ENCODE results near the gene ENO3. TPM values are rescaled to one million over a fixed set of nuclear protein-coding genes. Genes with fewer than 3 reads are reported as not detected.

Gene ENO3
- total and polyA plus RNA-seq, 10 of the 15 experiments (the other 5 are each of a cell fraction or from before 2014, with no cell fraction given), result 6.8 to 28.4 (median 17.0) TPM

GRCh38 chr17:4966844-4967538 lies 16.1 kb downstream of the ENO3 start:
- RAD21 ChIA-PET (ENCODE audit: unreplicated experiment), result interaction anchor here (0.8 to 6.4 kb wide), 22 partner anchors 9 to 404 kb away, joined by 3 to 73 read pairs (median 4); partner anchors contain the start of genes ARRB2, CAMTA2, ENO3 and INCA1
- H4K20me1 ChIP-seq (ENCODE audit: control insufficient read depth, insufficient read depth), result no peaks in the 10 kb centered on the region
- BruUV-seq (replicated peaks), result TSS peak; percentile 75
- 0 out of 2 replicates have a peak, but pooled peaks have one; percentile 53 for TF ChIP-seq ATF7 (IDR thresholded peaks at IDR 0.05; ENCODE audit: low read depth)
- TF ChIP-seq NFYA (IDR thresholded peaks at IDR 0.05; ENCODE audit: borderline replicate concordance, low read depth, low read length), result peak; percentile 97
- TF ChIP-seq BRCA1 (IDR thresholded peaks at IDR 0.05; ENCODE audit: low read depth, low read length), result no peak
- TF ChIP-seq, protein P1, sequence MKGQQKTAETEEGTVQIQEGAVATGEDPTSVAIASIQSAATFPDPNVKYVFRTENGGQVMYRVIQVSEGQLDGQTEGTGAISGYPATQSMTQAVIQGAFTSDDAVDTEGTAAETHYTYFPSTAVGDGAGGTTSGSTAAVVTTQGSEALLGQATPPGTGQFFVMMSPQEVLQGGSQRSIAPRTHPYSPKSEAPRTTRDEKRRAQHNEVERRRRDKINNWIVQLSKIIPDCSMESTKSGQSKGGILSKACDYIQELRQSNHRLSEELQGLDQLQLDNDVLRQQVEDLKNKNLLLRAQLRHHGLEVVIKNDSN (IDR thresholded peaks at IDR 0.05; ENCODE audit: borderline replicate concordance, extremely low read length, insufficient read depth, low read depth, low read length), result peak; percentile 21
- TF ChIP-seq YBX1 (IDR thresholded peaks at IDR 0.05), result no peak
- no peak for TF ChIP-seq ZNF592 (IDR thresholded peaks at IDR 0.05)
- TF ChIP-seq HDAC2 (IDR thresholded peaks at IDR 0.05), result no peak
- TF ChIP-seq IRF5 (IDR thresholded peaks at IDR 0.05; ENCODE audit: borderline replicate concordance), result no peak
- no peak for TF ChIP-seq MYC (IDR thresholded peaks at IDR 0.05; ENCODE audit: insufficient read depth, insufficient read length, insufficient replicate concordance, low read length, severe bottlenecking)
- no peak for TF ChIP-seq POLR2AphosphoS5 (IDR thresholded peaks at IDR 0.05; ENCODE audit: low read length)
- no peak for TF ChIP-seq ZBTB33 (IDR thresholded peaks at IDR 0.05)
- peak; percentile 97 for TF ChIP-seq DPF2 (IDR thresholded peaks at IDR 0.05)

More at GRCh38 chr17:4966844-4967538, 16.1 kb downstream of the ENO3 start:
- peaks cover 14% of the 10 kb centered on the region for H3K4me1 ChIP-seq (ENCODE audit: control insufficient read depth, insufficient read depth, low read length)
- in situ Hi-C loops (cut with MboI), result no loop called here
- under 1% methylated on average over 39 of the region's 42 CpGs for WGBS (ENCODE audit: insufficient coverage, insufficient replicate concordance, low lambda C conversion rate, missing lambda C conversion rate)
- ATAC-seq (peak; percentile 91), DNase-seq (ENCODE audit: low read depth, low spot score) (peak; percentile 100), FAIRE-seq (peak; percentile 100)
- no peaks in the 10 kb centered on the region for H3K9me3 ChIP-seq (replicated peaks; ENCODE audit: control insufficient read depth, insufficient read depth, low read length)
- ChIA-PET POLR2A (interaction anchor here (0.6 to 8.5 kb wide), 15 partner anchors 11 to 453 kb away, joined by 3 to 272 read pairs (median 5); partner anchors contain the start of genes CAMTA2, ENO3, INCA1 and KIF1C), SMC1A (ENCODE audit: uncharacterized antibody, unreplicated experiment) (interaction anchor here (0.7 to 4.3 kb wide), 22 partner anchors 10 to 271 kb away, joined by 3 to 50 read pairs (median 4); partner anchors contain the start of genes CAMTA2, CHRNE, ENO3 and KIF1C), CTCF (interaction anchor here (0.6 to 3.6 kb wide), 18 partner anchors 10 to 724 kb away, joined by 3 to 28 read pairs (median 6); partner anchors contain the start of genes C1QBP, CAMTA2, CHRNE and ENO3)
- H3K79me2 ChIP-seq (ENCODE audit: control insufficient read depth, insufficient read depth, low read length), result peaks cover 29% of the 10 kb centered on the region
- H3K27me3 ChIP-seq (replicated peaks in 1 of 2; ENCODE audit: control insufficient read depth in 2 of 2, insufficient read depth in 2 of 2, low read length in 1 of 2), result no peaks in the 10 kb centered on the region
- H3K27ac ChIP-seq (ENCODE audit: control insufficient read depth, insufficient read depth), result peak overlapping the region; percentile 100
- peak overlapping the region; percentile 94 for H2AFZ ChIP-seq (ENCODE audit: control insufficient read depth, low read depth, low read length)
- H3K9ac ChIP-seq (ENCODE audit: control insufficient read depth, insufficient read depth, low read length), result peak overlapping the region; percentile 98
- peak overlapping the region; percentile 89 for H3K4me3 ChIP-seq
- peaks cover 3 to 11% of the 10 kb centered on the region in 2 experiments; a peak in 2 of 4 replicates for H3K36me3 ChIP-seq (ENCODE audit: control insufficient read depth in 2 of 2, insufficient read depth in 2 of 2, low read length in 1 of 2)
- intact Hi-C loops (cut with micrococcal nuclease; ENCODE audit: unreplicated experiment), result loop anchor here (1.0 to 5.0 kb wide), 4 partner anchors 18 to 95 kb away; no protein-coding TSS in a partner anchor
- H3K4me2 ChIP-seq (ENCODE audit: control insufficient read depth, insufficient read depth), result peak overlapping the region; percentile 78
